GM12878 (cell line): Measurements from ENCODE around the gene B3GAT2. TPM values are rescaled to one million over a fixed set of nuclear protein-coding genes. Genes with fewer than 3 reads are reported as not detected.

Experiments
- ATAC-seq: fragments of 200-7000 bp; cut with Tn5 transposase; 3 replicates; pipeline ENCODE4 v1.9.1; 2020; ENCODE audit warnings: mild to moderate bottlenecking, moderate library complexity
- BruUV-seq: library from RNA; stranded (reverse); fragments of 400-500 nt; replicated peaks from 2 replicates; lab custom pipeline; 2021; lab: Mats Ljungman, UMichigan
- CTCF ChIA-PET: fragments of 300-600 bp; sonication (Branson Sonifier 250); formaldehyde crosslinking; extraction: SDS; loops from one replicate; lab custom pipeline; 2021; ENCODE audit warnings: inconsistent platforms; lab: Yijun Ruan, JAX
- POLR2A ChIA-PET: fragments of 350-600 bp; formaldehyde crosslinking; extraction: SDS; loops from one replicate; lab custom pipeline; 2021; ENCODE audit warnings: inconsistent platforms; lab: Charles Lee
- RAD21 ChIA-PET: fragments of 300-600 bp; sonication (Branson Sonifier 250); formaldehyde crosslinking; loops from one replicate; lab custom pipeline; 2023; ENCODE audit warnings: antibody characterized with exemption; ENCODE audit not compliant: unreplicated experiment; lab: Charles Lee
- SMC1A ChIA-PET: fragments of 300-600 bp; sonication (Branson Sonifier 250); formaldehyde crosslinking; loops from one replicate; lab custom pipeline; 2023; ENCODE audit not compliant: unreplicated experiment, uncharacterized antibody; lab: Charles Lee
- DNase-seq: peaks from one replicate; pipeline ENCODE4 v3.0.0-alpha.2; 2011; ENCODE audit warnings: low read depth, low spot score
- FAIRE-seq: peaks from 3 replicates; lab custom pipeline; 2011; peaks lifted over from hg19 to GRCh38; lab: Jason Lieb, UNC
- H2AFZ ChIP-seq: 2 replicates; pipeline ENCODE4 v1.6.0; 2011; ENCODE audit warnings: low read depth, low read length, control low read depth; ENCODE audit not compliant: control insufficient read depth
- H3K27ac ChIP-seq: 2 replicates; pipeline ENCODE4 v1.5.1; 2011; ENCODE audit warnings: control low read depth; ENCODE audit not compliant: control insufficient read depth, insufficient read depth
- H3K27me3 ChIP-seq, 2 experiments: replicated peaks in 1 of 2; 2 replicates each; pipeline versions ENCODE4 v1.6.0 to v1.6.1; 2011; ENCODE audit warnings: low read length in 1 of 2; ENCODE audit not compliant: control insufficient read depth in 2 of 2, insufficient read depth in 2 of 2
- H3K36me3 ChIP-seq, 2 experiments: 2 replicates each; pipeline ENCODE4 v1.5.1; 2011; ENCODE audit warnings: low read length in 1 of 2; ENCODE audit not compliant: control insufficient read depth in 2 of 2, insufficient read depth in 2 of 2
- H3K4me1 ChIP-seq: 2 replicates; pipeline ENCODE4 v1.6.1; 2011; ENCODE audit warnings: mild to moderate bottlenecking, low read length, moderate library complexity, mixed read lengths; ENCODE audit not compliant: control insufficient read depth, insufficient read depth
- H3K4me2 ChIP-seq: 2 replicates; pipeline ENCODE4 v1.6.0; 2011; ENCODE audit warnings: control low read depth; ENCODE audit not compliant: control insufficient read depth, insufficient read depth
- H3K4me3 ChIP-seq: fragments of 200-600 bp; sonication (generic); 2 replicates; pipeline ENCODE4 v1.5.1; 2016
- H3K79me2 ChIP-seq: 2 replicates; pipeline ENCODE4 v1.6.0; 2011; ENCODE audit warnings: low read length; ENCODE audit not compliant: control insufficient read depth, insufficient read depth
- H3K9ac ChIP-seq: 2 replicates; pipeline ENCODE4 v1.8.0; 2011; ENCODE audit warnings: low read length, control low read depth, mixed read lengths; ENCODE audit not compliant: control insufficient read depth, insufficient read depth
- H3K9me3 ChIP-seq: replicated peaks from 3 replicates; pipeline ENCODE4 v1.5.1; 2011; ENCODE audit warnings: mild to moderate bottlenecking, low read length; ENCODE audit not compliant: control insufficient read depth, insufficient read depth
- H4K20me1 ChIP-seq: 2 replicates; pipeline ENCODE4 v1.6.0; 2011; ENCODE audit not compliant: control insufficient read depth, insufficient read depth
- HDAC6 ChIP-seq: fragments of 200-600 bp; sonication (generic); IDR thresholded peaks from one replicate; pipeline ENCODE4 v1.8.0; 2017; ENCODE audit warnings: antibody characterized with exemption; ENCODE audit not compliant: unreplicated experiment
- SMARCA5 ChIP-seq: fragments of 450-650 bp; IDR thresholded peaks from 2 replicates; pipeline ENCODE4 v1.6.1; 2017; ENCODE audit warnings: mild to moderate bottlenecking
- SP1 ChIP-seq: IDR thresholded peaks from one replicate; pipeline ENCODE4 v1.6.1; 2011; ENCODE audit warnings: low read depth, low read length
- SREBF1 ChIP-seq: IDR thresholded peaks from 2 replicates; pipeline ENCODE4 v1.6.1; 2012; ENCODE audit warnings: mild to moderate bottlenecking, low read length
- WGBS: methylation state at CpG from one replicate; pipeline ENCODE4 v1.1.6; 2016; ENCODE audit warnings: low lambda C conversion rate; ENCODE audit not compliant: insufficient replicate concordance, insufficient coverage; ENCODE audit errors: missing lambda C conversion rate; 5-methylcytosine and 5-hydroxymethylcytosine counted together
- in situ Hi-C: fragments of 300-500 bp; cut with MboI; formaldehyde crosslinking; loops from 9 replicates; pipeline ENCODE4 v1.14.3; 2018; ENCODE audit warnings: mixed read lengths
- intact Hi-C: fragments of 100-400 bp; cut with micrococcal nuclease; formaldehyde crosslinking; loops from one replicate; pipeline ENCODE4 v1.14.2; 2022; ENCODE audit not compliant: unreplicated experiment
- polyA plus RNA-seq, 11 experiments: library from polyadenylated mRNA; depleted of rRNA in 4 of 11; unstranded in 6 of 11; stranded (reverse) in 5 of 11; fragments of >200 nt; fragmentation: Nextera tagmentation in 4 of 11; fragmentation: Illumina TruSeq in 1 of 11; extraction: Ambion mirVana in 4 of 11; extraction: Trizol in 1 of 11; gene quantifications; 1 replicate in 1 of 11; 2 replicates in 10 of 11; pipeline versions ENCODE4 v1.2.1 to v1.2.3, GENCODE V29; 2011 to 2016; ENCODE audit warnings: inconsistent platforms in 2 of 11, missing spikeins in 2 of 11, low read depth in 1 of 11
- total RNA-seq, 4 experiments: library from RNA; depleted of rRNA in 3 of 4; stranded (reverse); fragments of >200 nt in 3 of 4; fragmentation: Illumina TruSeq in 1 of 4; extraction: Trizol in 1 of 4; gene quantifications; 2 replicates each; pipeline versions ENCODE4 v1.2.1 to v1.2.3, GENCODE V29; 2013 to 2021

The B3GAT2 gene
- total and polyA plus RNA-seq, 10 of the 15 experiments (the other 5 are each of a cell fraction or from before 2014, with no cell fraction given), result 0.04 to 1.2 (median 0.22) TPM; not detected in 5

DNA sequence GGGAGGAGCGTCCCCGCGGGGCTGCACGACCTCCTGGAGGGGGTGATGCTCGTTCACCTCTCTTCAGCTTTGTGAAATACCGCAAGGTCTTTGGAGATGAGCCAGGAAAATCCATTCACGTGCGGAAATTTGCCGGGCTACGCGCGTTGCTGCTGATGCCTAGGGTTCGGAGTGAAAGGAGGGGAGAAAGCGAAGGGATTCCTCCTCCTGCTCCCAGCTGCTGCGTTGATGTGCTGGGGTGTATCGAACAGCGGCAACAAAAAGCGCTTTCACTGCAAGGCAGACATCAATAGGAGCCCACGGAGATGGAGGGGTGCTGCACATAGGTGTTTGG, 391 bp upstream of the B3GAT2 start:
- peaks cover 9 to 13% of the 10 kb centered on the region in 2 experiments for H3K27me3 ChIP-seq
- FAIRE-seq, result no peak
- ChIA-PET RAD21 (no interaction called here), POLR2A (no interaction called here), SMC1A (interaction anchor here (2.5 kb wide), 1 partner anchor 250 kb away, joined by 17 read pairs; no protein-coding TSS in a partner anchor), CTCF (no interaction called here)
- H3K4me1 ChIP-seq, result peaks cover 3% of the 10 kb centered on the region; the same call in 1 of the 2 replicates
- no peaks in the 10 kb centered on the region for H4K20me1 ChIP-seq
- DNase-seq, result no peak
- BruUV-seq, result no TSS peak
- in situ Hi-C loops (loop anchor here (5.0 kb wide), 1 partner anchor 250 kb away; no protein-coding TSS in a partner anchor), intact Hi-C loops (loop anchor here (5.0 to 10.0 kb wide), 3 partner anchors 65 to 645 kb away; no protein-coding TSS in a partner anchor)
- no peak overlapping the region for H3K4me3 ChIP-seq
- H3K79me2 ChIP-seq, result no peaks in the 10 kb centered on the region
- no peak for ATAC-seq
- no peak overlapping the region for H3K9ac ChIP-seq
- no peaks in the 10 kb centered on the region for H3K9me3 ChIP-seq
- no peak overlapping the region for H3K27ac ChIP-seq
- 37% methylated on average over 19 of the region's 19 CpGs for WGBS
- H2AFZ ChIP-seq, result no peak overlapping the region
- no peaks in the 10 kb centered on the region for H3K36me3 ChIP-seq
- TF ChIP-seq SREBF1, result no peak
- TF ChIP-seq SP1, result no peak
- peak overlapping the region; percentile 90; the same call in 1 of the 2 replicates for H3K4me2 ChIP-seq

DNA sequence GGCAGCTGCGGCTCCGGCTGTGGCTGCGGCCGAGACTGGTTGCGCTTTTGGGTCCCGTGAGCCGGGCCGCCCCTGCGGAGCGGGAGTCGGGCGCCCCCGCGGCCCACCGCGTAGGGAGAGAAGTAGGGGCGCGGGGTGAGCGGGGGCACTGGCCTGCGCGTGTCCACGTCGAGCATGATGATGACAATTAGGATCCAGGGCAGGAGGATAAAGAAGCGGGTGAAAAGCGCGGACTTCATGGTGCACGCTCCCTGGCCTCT, 739 bp downstream of the B3GAT2 start:
- ChIA-PET SMC1A (interaction anchor here (0.7 to 2.5 kb wide), 5 partner anchors 35 to 647 kb away, joined by 3 to 17 read pairs (median 3); no protein-coding TSS in a partner anchor), POLR2A (no interaction called here)
- peak overlapping the region; percentile 74; the same call in 1 of the 2 replicates for H3K4me3 ChIP-seq

More for the DNA sequence above, 739 bp downstream of the B3GAT2 start:
- no peak overlapping the region for H2AFZ ChIP-seq
- H3K9me3 ChIP-seq, result no peaks in the 10 kb centered on the region
- H3K36me3 ChIP-seq, result no peaks in the 10 kb centered on the region
- RAD21 ChIA-PET, result interaction anchor here (0.8 to 2.2 kb wide), 10 partner anchors 43 to 735 kb away, joined by 3 to 29 read pairs (median 4); no protein-coding TSS in a partner anchor
- peak; percentile 2 for TF ChIP-seq HDAC6
- TF ChIP-seq SMARCA5, result no peak
- WGBS, result 2% methylated on average over 27 of the region's 27 CpGs
- peaks cover 9 to 13% of the 10 kb centered on the region in 2 experiments for H3K27me3 ChIP-seq
- no peak overlapping the region for H3K27ac ChIP-seq
- H3K4me1 ChIP-seq, result peaks cover 3% of the 10 kb centered on the region; the same call in 1 of the 2 replicates
- in situ Hi-C loops, result loop anchor here (5.0 kb wide), 1 partner anchor 249 kb away; no protein-coding TSS in a partner anchor
- peak overlapping the region; percentile 90 for H3K4me2 ChIP-seq
- H3K79me2 ChIP-seq, result no peaks in the 10 kb centered on the region
- ATAC-seq (peak; percentile 47), DNase-seq (no peak), FAIRE-seq (no peak)
- BruUV-seq, result no TSS peak
- H3K9ac ChIP-seq, result no peak overlapping the region
- H4K20me1 ChIP-seq, result no peaks in the 10 kb centered on the region
- intact Hi-C loops, result loop anchor here (1.0 to 10.0 kb wide), 4 partner anchors 64 to 644 kb away; no protein-coding TSS in a partner anchor
- CTCF ChIA-PET, result interaction anchor here (0.6 to 2.5 kb wide), 29 partner anchors 11 to 735 kb away, joined by 3 to 26 read pairs (median 5); no protein-coding TSS in a partner anchor
